Measurements from ENCODE around the gene HEXIM1.
A peak's percentile ranks its signal among the peaks of the same experiment; 100 is the strongest.

HEXIM1 gene

GRCh38 chr17:45135978-45136791 is 12.1 kb upstream of the HEXIM1 start:
- no peak for DNase-seq (ENCODE audit: low read depth, low spot score)
- Histone ChIP-seq H3K9me3 (ENCODE audit: low read depth, low read length) (no peaks in the 10 kb centered on the region), H3K9ac (ENCODE audit: insufficient read length) (peak overlapping the region; percentile 42), H3K27ac (no peak overlapping the region), H3K4me3 (peak overlapping the region; percentile 80), H3K36me3 (ENCODE audit: insufficient read depth, low read length) (no peaks in the 10 kb centered on the region)
- TF ChIP-seq FOXP2 (optimal IDR thresholded peaks at IDR 0.05; ENCODE audit: control extremely low read depth, extremely low read length, insufficient read depth) (no peak), POLR2AphosphoS5 (IDR thresholded peaks at IDR 0.05; ENCODE audit: borderline replicate concordance, low read depth, low read length) (no peak)

GRCh38 chr17:45136846-45137560 is 11.3 kb upstream of the HEXIM1 start:
- DNase-seq (ENCODE audit: low read depth, low spot score) = no peak
- TF ChIP-seq POLR2AphosphoS5 (IDR thresholded peaks at IDR 0.05; ENCODE audit: borderline replicate concordance, low read depth, low read length) (no peak), FOXP2 (optimal IDR thresholded peaks at IDR 0.05; ENCODE audit: control extremely low read depth, extremely low read length, insufficient read depth) (no peak), EZH2 (IDR thresholded peaks at IDR 0.05) (no peak)
- Histone ChIP-seq H3K27ac (no peak overlapping the region), H3K36me3 (ENCODE audit: insufficient read depth, low read length) (no peaks in the 10 kb centered on the region), H3K4me3 (no peak overlapping the region), H3K9me3 (ENCODE audit: low read depth, low read length) (no peaks in the 10 kb centered on the region), H3K9ac (ENCODE audit: insufficient read length) (no peak overlapping the region)

GRCh38 chr17:45137561-45138305 is 10.5 kb upstream of the HEXIM1 start:
- H3K36me3 ChIP-seq (ENCODE audit: insufficient read depth, low read length) = no peaks in the 10 kb centered on the region
- no peak for TF ChIP-seq POLR2AphosphoS5 (IDR thresholded peaks at IDR 0.05; ENCODE audit: borderline replicate concordance, low read depth, low read length)
- no peak for TF ChIP-seq FOXP2 (optimal IDR thresholded peaks at IDR 0.05; ENCODE audit: control extremely low read depth, extremely low read length, insufficient read depth)
- no peak for TF ChIP-seq EZH2 (IDR thresholded peaks at IDR 0.05)
- no peak for DNase-seq (ENCODE audit: low read depth, low spot score)

GRCh38 chr17:45138911-45139532 is 9.3 kb upstream of the HEXIM1 start:
- Histone ChIP-seq H3K27ac (no peak overlapping the region), H3K36me3 (ENCODE audit: insufficient read depth, low read length) (no peaks in the 10 kb centered on the region), H3K9ac (ENCODE audit: insufficient read length) (no peak overlapping the region), H3K9me3 (ENCODE audit: low read depth, low read length) (no peaks in the 10 kb centered on the region), H3K4me3 (no peak overlapping the region)
- DNase-seq (ENCODE audit: low read depth, low spot score) = no peak
- TF ChIP-seq FOXP2 (optimal IDR thresholded peaks at IDR 0.05; ENCODE audit: control extremely low read depth, extremely low read length, insufficient read depth) = no peak
- no peak for TF ChIP-seq POLR2AphosphoS5 (IDR thresholded peaks at IDR 0.05; ENCODE audit: borderline replicate concordance, low read depth, low read length)
- no peak for TF ChIP-seq EZH2 (IDR thresholded peaks at IDR 0.05)

More at GRCh38 chr17:45137561-45138305, 10.5 kb upstream of the HEXIM1 start:
- no peaks in the 10 kb centered on the region for H3K9me3 ChIP-seq (ENCODE audit: low read depth, low read length)
- no peak overlapping the region for H3K9ac ChIP-seq (ENCODE audit: insufficient read length)
- no peak overlapping the region for H3K27ac ChIP-seq
- H3K4me3 ChIP-seq = no peak overlapping the region

- Histone ChIP-seq H3K36me3 (ENCODE audit: insufficient read depth, low read length) (no peaks in the 10 kb centered on the region), H3K9me3 (ENCODE audit: low read depth, low read length) (no peaks in the 10 kb centered on the region), H3K9ac (ENCODE audit: insufficient read length) (no peak overlapping the region), H3K4me3 (no peak overlapping the region), H3K27ac (no peak overlapping the region)
- DNase-seq (ENCODE audit: low read depth, low spot score) = no peak
- TF ChIP-seq EZH2 (IDR thresholded peaks at IDR 0.05) (no peak), POLR2AphosphoS5 (IDR thresholded peaks at IDR 0.05; ENCODE audit: borderline replicate concordance, low read depth, low read length) (no peak), FOXP2 (optimal IDR thresholded peaks at IDR 0.05; ENCODE audit: control extremely low read depth, extremely low read length, insufficient read depth) (no peak)
Measured at GRCh38 chr17:45139533-45139920, 8.7 kb upstream of the HEXIM1 start.

GRCh38 chr17:45143094-45143670 is 5.1 kb upstream of the HEXIM1 start:
- Histone ChIP-seq H3K9me3 (ENCODE audit: low read depth, low read length) (no peaks in the 10 kb centered on the region), H3K27ac (no peak overlapping the region), H3K36me3 (ENCODE audit: insufficient read depth, low read length) (no peaks in the 10 kb centered on the region), H3K9ac (ENCODE audit: insufficient read length) (peak overlapping the region; percentile 26), H3K4me3 (no peak overlapping the region)
- DNase-seq (ENCODE audit: low read depth, low spot score) = no peak
- TF ChIP-seq FOXP2 (optimal IDR thresholded peaks at IDR 0.05; ENCODE audit: control extremely low read depth, extremely low read length, insufficient read depth) (no peak), POLR2AphosphoS5 (IDR thresholded peaks at IDR 0.05; ENCODE audit: borderline replicate concordance, low read depth, low read length) (no peak), EZH2 (IDR thresholded peaks at IDR 0.05) (no peak)

GRCh38 chr17:45143767-45144198 is 4.5 kb upstream of the HEXIM1 start:
- Histone ChIP-seq H3K36me3 (ENCODE audit: insufficient read depth, low read length) (no peaks in the 10 kb centered on the region), H3K9ac (ENCODE audit: insufficient read length) (peak overlapping the region; percentile 26), H3K4me3 (no peak overlapping the region), H3K27ac (no peak overlapping the region), H3K9me3 (ENCODE audit: low read depth, low read length) (no peaks in the 10 kb centered on the region)
- no peak for DNase-seq (ENCODE audit: low read depth, low spot score)
- TF ChIP-seq FOXP2 (optimal IDR thresholded peaks at IDR 0.05; ENCODE audit: control extremely low read depth, extremely low read length, insufficient read depth) (no peak), POLR2AphosphoS5 (IDR thresholded peaks at IDR 0.05; ENCODE audit: borderline replicate concordance, low read depth, low read length) (no peak), EZH2 (IDR thresholded peaks at IDR 0.05) (no peak)
